Measurements from ENCODE around the gene CRYZL1. TPM values are rescaled to one million over a fixed set of nuclear protein-coding genes. Genes with fewer than 3 reads are reported as not detected.

CRYZL1 gene
- total RNA-seq, 1 experiment from 2014 or later, result 24.8 TPM

GRCh38 chr21:33662046-33662445 lies 20.5 kb upstream of the CRYZL1 start:
- Histone ChIP-seq H3K36me3 (ENCODE audit: control insufficient read depth, insufficient read depth, low read length) (no peaks in the 10 kb centered on the region), H3K4me1 (ENCODE audit: control insufficient read depth, insufficient read depth, low read length) (peaks cover 9% of the 10 kb centered on the region), H3K9me3 (ENCODE audit: control insufficient read depth, insufficient read depth, low read depth, low read length) (no peaks in the 10 kb centered on the region; the same call in 1 of the 2 replicates), H3K27ac (ENCODE audit: low read length) (no peak overlapping the region), H3K4me3 (ENCODE audit: low read depth in 2 of 2, low read length in 2 of 2) (no peak overlapping the region), H3K27me3 (ENCODE audit: control insufficient read depth, insufficient read depth, low read length) (no peaks in the 10 kb centered on the region)
- DNase-seq (ENCODE audit: low read depth, low spot score), result no peak
- TF ChIP-seq POLR2AphosphoS5 (IDR thresholded peaks at IDR 0.05; ENCODE audit: low read depth, low read length), result no peak
- TF ChIP-seq, protein P1, sequence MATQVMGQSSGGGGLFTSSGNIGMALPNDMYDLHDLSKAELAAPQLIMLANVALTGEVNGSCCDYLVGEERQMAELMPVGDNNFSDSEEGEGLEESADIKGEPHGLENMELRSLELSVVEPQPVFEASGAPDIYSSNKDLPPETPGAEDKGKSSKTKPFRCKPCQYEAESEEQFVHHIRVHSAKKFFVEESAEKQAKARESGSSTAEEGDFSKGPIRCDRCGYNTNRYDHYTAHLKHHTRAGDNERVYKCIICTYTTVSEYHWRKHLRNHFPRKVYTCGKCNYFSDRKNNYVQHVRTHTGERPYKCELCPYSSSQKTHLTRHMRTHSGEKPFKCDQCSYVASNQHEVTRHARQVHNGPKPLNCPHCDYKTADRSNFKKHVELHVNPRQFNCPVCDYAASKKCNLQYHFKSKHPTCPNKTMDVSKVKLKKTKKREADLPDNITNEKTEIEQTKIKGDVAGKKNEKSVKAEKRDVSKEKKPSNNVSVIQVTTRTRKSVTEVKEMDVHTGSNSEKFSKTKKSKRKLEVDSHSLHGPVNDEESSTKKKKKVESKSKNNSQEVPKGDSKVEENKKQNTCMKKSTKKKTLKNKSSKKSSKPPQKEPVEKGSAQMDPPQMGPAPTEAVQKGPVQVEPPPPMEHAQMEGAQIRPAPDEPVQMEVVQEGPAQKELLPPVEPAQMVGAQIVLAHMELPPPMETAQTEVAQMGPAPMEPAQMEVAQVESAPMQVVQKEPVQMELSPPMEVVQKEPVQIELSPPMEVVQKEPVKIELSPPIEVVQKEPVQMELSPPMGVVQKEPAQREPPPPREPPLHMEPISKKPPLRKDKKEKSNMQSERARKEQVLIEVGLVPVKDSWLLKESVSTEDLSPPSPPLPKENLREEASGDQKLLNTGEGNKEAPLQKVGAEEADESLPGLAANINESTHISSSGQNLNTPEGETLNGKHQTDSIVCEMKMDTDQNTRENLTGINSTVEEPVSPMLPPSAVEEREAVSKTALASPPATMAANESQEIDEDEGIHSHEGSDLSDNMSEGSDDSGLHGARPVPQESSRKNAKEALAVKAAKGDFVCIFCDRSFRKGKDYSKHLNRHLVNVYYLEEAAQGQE (IDR thresholded peaks at IDR 0.05; ENCODE audit: insufficient read depth in 1 of 2, low read depth in 2 of 2, low read length in 1 of 2), result no peak
- no peak for TF ChIP-seq SIN3A (IDR thresholded peaks at IDR 0.05; ENCODE audit: borderline replicate concordance, insufficient read depth, low read depth, low read length)
- no peak for TF ChIP-seq TCF7L2 (IDR thresholded peaks at IDR 0.05; ENCODE audit: low read depth, low read length)
- no peak for TF ChIP-seq CTCF (IDR thresholded peaks at IDR 0.05)
- in situ Hi-C loops (cut with HindIII; ENCODE audit: low pct_unique_long_range_greater_than_20kb, low sequenced_read_pairs) (no loop called here), intact Hi-C loops (cut with micrococcal nuclease; ENCODE audit: unreplicated experiment) (no loop called here)
- no TSS peak for BruUV-seq (replicated peaks)
- CTCF ChIA-PET, result no interaction called here
- no peak for ATAC-seq
- POLR2A ChIA-PET, result no interaction called here

GRCh38 chr21:33661146-33661545 lies 19.6 kb upstream of the CRYZL1 start:
- Histone ChIP-seq H3K27ac (ENCODE audit: low read length) (no peak overlapping the region), H3K27me3 (ENCODE audit: control insufficient read depth, insufficient read depth, low read length) (no peaks in the 10 kb centered on the region), H3K4me1 (ENCODE audit: control insufficient read depth, insufficient read depth, low read length) (peaks cover 18% of the 10 kb centered on the region), H3K9me3 (ENCODE audit: control insufficient read depth, insufficient read depth, low read depth, low read length) (no peaks in the 10 kb centered on the region; the same call in 1 of the 2 replicates), H3K4me3 (ENCODE audit: low read depth in 2 of 2, low read length in 2 of 2) (no peak overlapping the region), H3K36me3 (ENCODE audit: control insufficient read depth, insufficient read depth, low read length) (no peaks in the 10 kb centered on the region)
- no peak for TF ChIP-seq CTCF (IDR thresholded peaks at IDR 0.05)
- no peak for TF ChIP-seq POLR2AphosphoS5 (IDR thresholded peaks at IDR 0.05; ENCODE audit: low read depth, low read length)
- TF ChIP-seq SIN3A (IDR thresholded peaks at IDR 0.05; ENCODE audit: borderline replicate concordance, insufficient read depth, low read depth, low read length), result no peak
- TF ChIP-seq, protein P1 (IDR thresholded peaks at IDR 0.05; ENCODE audit: insufficient read depth in 1 of 2, low read depth in 2 of 2, low read length in 1 of 2), result no peak
- in situ Hi-C loops (cut with HindIII; ENCODE audit: low pct_unique_long_range_greater_than_20kb, low sequenced_read_pairs), result no loop called here
- intact Hi-C loops (cut with micrococcal nuclease; ENCODE audit: unreplicated experiment), result no loop called here
- POLR2A ChIA-PET, result no interaction called here
- BruUV-seq (replicated peaks), result no TSS peak
- ATAC-seq (no peak), DNase-seq (ENCODE audit: low read depth, low spot score) (no peak)
- CTCF ChIA-PET, result no interaction called here
